ENCODE measurements around the gene ASIC4.

Gene ASIC4

DNA sequence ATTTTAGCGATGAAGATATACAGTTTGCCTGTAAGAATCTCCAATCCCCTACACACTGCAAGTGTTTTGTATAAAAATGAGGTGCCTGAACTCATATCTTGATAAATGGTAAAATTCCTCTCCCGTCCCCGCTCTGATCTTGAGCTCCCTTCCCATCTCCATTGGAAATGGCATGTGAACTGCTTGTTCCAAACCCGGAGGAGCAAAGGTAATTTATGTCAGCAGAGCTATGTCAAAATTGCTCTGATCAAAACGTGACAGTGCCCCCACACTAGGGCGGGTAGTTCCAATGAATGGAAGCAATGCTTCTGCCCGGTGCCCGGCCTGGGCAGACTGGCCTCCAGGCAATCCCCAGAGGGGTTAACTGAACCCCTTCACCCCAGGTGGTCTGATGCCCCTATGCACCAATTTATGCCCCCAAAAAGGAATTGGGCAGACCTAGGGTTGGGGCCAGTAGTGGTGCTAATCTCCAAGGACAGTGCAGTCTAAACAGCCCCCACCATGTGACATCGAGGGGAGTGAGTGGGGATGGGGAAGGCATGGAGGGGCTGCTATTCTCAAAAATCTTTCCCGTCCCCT is 19.2 kb upstream of the ASIC4 start:
- TF ChIP-seq SPI1 (IDR thresholded peaks at IDR 0.05; ENCODE audit: borderline replicate concordance, low read depth) (no peak), POLR2AphosphoS5 (IDR thresholded peaks at IDR 0.05; ENCODE audit: low read depth) (no peak), GABPA (IDR thresholded peaks at IDR 0.05; ENCODE audit: low read depth) (no peak)
- DNase-seq (ENCODE audit: low read depth in 1 of 2, low spot score in 1 of 2) = no peak
- H3K27me3 ChIP-seq (ENCODE audit: insufficient read depth, poor library complexity, severe bottlenecking) = peaks cover 48% of the 10 kb centered on the region
- no peak overlapping the region for H3K4me3 ChIP-seq (replicated peaks; ENCODE audit: insufficient read depth, low read length)
- no peak overlapping the region for H3K27ac ChIP-seq (replicated peaks)

DNA sequence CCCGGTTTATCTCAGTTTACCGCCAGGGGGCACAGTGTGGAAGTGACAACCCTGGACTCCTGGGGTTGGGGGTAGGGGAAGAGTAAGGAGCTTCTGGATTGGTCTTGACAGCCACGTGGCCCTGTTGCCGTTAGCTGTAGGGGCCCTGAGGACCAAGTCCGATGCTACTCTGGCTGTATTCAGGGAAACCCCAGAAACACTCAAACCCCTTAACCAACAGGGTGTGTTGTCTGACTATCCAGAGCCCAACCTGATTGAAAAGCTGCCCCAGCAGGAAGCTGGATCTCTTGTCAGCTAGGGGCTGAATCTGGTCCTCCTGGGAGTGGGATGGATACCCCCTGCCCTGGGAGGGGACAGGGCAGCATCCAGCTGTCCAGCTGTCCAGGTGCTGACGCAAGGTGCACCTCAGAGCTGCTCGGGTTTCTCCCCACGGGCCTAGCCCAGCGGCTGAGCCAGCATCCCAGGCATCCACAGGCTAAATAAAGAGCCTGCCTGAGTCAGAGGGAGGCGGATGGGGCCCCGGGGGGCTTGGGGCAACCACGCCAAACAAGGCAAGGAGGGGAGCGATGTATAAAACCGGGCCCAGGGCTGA is 18.7 kb upstream of the ASIC4 start:
- Histone ChIP-seq H3K4me3 (replicated peaks; ENCODE audit: insufficient read depth, low read length) (no peak overlapping the region), H3K27me3 (ENCODE audit: insufficient read depth, poor library complexity, severe bottlenecking) (peaks cover 48% of the 10 kb centered on the region), H3K27ac (replicated peaks) (no peak overlapping the region)
- DNase-seq (ENCODE audit: low read depth in 1 of 2, low spot score in 1 of 2) = peak in 1 of 2 experiments; percentile 66
- no peak for TF ChIP-seq SPI1 (IDR thresholded peaks at IDR 0.05; ENCODE audit: borderline replicate concordance, low read depth)
- no peak for TF ChIP-seq GABPA (IDR thresholded peaks at IDR 0.05; ENCODE audit: low read depth)
- TF ChIP-seq, protein P1, sequence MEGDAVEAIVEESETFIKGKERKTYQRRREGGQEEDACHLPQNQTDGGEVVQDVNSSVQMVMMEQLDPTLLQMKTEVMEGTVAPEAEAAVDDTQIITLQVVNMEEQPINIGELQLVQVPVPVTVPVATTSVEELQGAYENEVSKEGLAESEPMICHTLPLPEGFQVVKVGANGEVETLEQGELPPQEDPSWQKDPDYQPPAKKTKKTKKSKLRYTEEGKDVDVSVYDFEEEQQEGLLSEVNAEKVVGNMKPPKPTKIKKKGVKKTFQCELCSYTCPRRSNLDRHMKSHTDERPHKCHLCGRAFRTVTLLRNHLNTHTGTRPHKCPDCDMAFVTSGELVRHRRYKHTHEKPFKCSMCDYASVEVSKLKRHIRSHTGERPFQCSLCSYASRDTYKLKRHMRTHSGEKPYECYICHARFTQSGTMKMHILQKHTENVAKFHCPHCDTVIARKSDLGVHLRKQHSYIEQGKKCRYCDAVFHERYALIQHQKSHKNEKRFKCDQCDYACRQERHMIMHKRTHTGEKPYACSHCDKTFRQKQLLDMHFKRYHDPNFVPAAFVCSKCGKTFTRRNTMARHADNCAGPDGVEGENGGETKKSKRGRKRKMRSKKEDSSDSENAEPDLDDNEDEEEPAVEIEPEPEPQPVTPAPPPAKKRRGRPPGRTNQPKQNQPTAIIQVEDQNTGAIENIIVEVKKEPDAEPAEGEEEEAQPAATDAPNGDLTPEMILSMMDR (IDR thresholded peaks at IDR 0.05; ENCODE audit: insufficient read depth, low read length) = peak; percentile 29
- TF ChIP-seq, protein P2, sequence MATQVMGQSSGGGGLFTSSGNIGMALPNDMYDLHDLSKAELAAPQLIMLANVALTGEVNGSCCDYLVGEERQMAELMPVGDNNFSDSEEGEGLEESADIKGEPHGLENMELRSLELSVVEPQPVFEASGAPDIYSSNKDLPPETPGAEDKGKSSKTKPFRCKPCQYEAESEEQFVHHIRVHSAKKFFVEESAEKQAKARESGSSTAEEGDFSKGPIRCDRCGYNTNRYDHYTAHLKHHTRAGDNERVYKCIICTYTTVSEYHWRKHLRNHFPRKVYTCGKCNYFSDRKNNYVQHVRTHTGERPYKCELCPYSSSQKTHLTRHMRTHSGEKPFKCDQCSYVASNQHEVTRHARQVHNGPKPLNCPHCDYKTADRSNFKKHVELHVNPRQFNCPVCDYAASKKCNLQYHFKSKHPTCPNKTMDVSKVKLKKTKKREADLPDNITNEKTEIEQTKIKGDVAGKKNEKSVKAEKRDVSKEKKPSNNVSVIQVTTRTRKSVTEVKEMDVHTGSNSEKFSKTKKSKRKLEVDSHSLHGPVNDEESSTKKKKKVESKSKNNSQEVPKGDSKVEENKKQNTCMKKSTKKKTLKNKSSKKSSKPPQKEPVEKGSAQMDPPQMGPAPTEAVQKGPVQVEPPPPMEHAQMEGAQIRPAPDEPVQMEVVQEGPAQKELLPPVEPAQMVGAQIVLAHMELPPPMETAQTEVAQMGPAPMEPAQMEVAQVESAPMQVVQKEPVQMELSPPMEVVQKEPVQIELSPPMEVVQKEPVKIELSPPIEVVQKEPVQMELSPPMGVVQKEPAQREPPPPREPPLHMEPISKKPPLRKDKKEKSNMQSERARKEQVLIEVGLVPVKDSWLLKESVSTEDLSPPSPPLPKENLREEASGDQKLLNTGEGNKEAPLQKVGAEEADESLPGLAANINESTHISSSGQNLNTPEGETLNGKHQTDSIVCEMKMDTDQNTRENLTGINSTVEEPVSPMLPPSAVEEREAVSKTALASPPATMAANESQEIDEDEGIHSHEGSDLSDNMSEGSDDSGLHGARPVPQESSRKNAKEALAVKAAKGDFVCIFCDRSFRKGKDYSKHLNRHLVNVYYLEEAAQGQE (IDR thresholded peaks at IDR 0.05; ENCODE audit: insufficient replicate concordance, low read depth) = peak; percentile 69
- no peak for TF ChIP-seq POLR2AphosphoS5 (IDR thresholded peaks at IDR 0.05; ENCODE audit: low read depth)

DNA sequence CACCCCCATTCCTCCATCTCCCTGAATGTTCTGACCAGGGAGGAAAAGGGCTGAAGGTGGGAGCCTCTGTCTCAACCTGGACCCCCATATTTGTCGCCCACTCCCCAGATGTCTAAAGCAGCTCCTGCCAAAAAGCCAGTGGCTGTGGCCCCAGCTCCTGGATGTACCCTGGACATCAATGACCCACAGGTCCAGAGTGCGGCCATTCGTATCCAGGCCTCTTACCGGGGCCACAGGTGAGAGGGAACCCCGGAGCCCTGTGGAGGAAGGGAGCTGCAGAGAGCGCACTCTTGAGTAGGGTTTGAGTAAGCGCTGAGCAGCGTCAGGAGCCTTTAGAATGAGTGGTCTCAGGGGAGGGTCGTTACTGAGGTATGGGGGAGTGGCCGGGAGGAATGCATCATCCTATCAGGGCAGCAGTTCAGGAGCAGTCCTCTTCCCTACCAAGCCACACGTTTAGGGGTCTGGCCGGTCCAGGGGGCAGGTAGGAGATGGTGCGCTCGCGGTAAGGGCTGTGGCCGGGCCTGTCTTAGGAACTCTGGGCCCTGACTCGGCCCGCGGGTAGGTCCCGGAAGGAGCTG is 17.9 kb upstream of the ASIC4 start:
- Histone ChIP-seq H3K4me3 (replicated peaks; ENCODE audit: insufficient read depth, low read length) (no peak overlapping the region), H3K27ac (replicated peaks) (no peak overlapping the region), H3K27me3 (ENCODE audit: insufficient read depth, poor library complexity, severe bottlenecking) (peaks cover 47% of the 10 kb centered on the region)
- TF ChIP-seq POLR2AphosphoS5 (IDR thresholded peaks at IDR 0.05; ENCODE audit: low read depth) = no peak
- TF ChIP-seq, protein P1 (IDR thresholded peaks at IDR 0.05; ENCODE audit: insufficient read depth, low read length) = no peak
- TF ChIP-seq, protein P2 (IDR thresholded peaks at IDR 0.05; ENCODE audit: insufficient replicate concordance, low read depth) = no peak
- DNase-seq (ENCODE audit: low read depth in 1 of 2, low spot score in 1 of 2) = no peak

DNA sequence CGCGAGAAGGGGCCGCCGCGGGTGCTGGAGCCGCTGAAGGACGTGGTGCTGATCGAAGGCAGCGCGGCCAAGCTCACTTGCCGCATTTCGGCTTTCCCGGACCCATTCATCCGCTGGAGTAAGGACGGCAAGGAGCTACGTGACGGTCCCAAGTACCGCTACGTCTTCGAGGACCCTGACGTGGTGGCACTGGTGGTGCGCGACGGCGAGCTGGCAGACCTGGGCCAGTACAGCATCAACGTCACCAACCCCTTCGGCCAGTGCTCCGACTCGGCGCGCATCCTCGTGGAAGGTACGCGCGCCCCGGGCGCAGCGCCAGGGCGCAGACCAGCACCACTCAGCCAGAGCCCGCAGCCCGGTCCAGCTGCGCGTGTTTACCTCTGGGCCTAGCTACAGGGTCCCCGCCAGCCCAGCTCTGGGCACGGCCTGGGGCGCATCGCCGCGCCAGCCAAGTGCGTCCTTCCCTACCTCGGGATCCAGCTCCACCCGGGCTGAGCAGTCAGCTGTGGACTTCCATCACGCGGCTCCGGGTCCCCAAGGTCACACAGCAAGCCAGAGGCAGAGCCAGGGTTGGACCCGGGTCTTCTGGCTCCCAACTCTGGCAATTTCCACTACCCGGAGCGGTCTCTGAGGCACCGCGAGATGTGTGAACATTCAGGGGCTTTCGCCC is 17.3 kb upstream of the ASIC4 start:
- no peak for DNase-seq (ENCODE audit: low read depth in 1 of 2, low spot score in 1 of 2)

More for the DNA sequence above, 17.3 kb upstream of the ASIC4 start:
- Histone ChIP-seq H3K4me3 (replicated peaks; ENCODE audit: insufficient read depth, low read length) (no peak overlapping the region), H3K27ac (replicated peaks) (no peak overlapping the region), H3K27me3 (ENCODE audit: insufficient read depth, poor library complexity, severe bottlenecking) (peaks cover 47% of the 10 kb centered on the region)
- TF ChIP-seq, protein P2 (IDR thresholded peaks at IDR 0.05; ENCODE audit: insufficient replicate concordance, low read depth) = no peak
- TF ChIP-seq, protein P1 (IDR thresholded peaks at IDR 0.05; ENCODE audit: insufficient read depth, low read length) = no peak
- TF ChIP-seq GABPA (IDR thresholded peaks at IDR 0.05; ENCODE audit: low read depth) (no peak), POLR2AphosphoS5 (IDR thresholded peaks at IDR 0.05; ENCODE audit: low read depth) (no peak), SPI1 (IDR thresholded peaks at IDR 0.05; ENCODE audit: borderline replicate concordance, low read depth) (no peak)

All from HL-60 (cell line).